GM23338 (cell line): ENCODE data around the gene PDE2A. TPM values are rescaled to one million over a fixed set of nuclear protein-coding genes. Genes with fewer than 3 reads are reported as not detected.

Experiments used
- ATAC-seq: fragments of 200-7000 bp; cut with Tn5 transposase; 3 replicates; pipeline ENCODE4 v1.9.1; 2020
- DNase-seq: peaks from one replicate; pipeline ENCODE4 v3.0.0-alpha.2; 2015; ENCODE audit warnings: low spot score
- H2AFZ ChIP-seq: fragments of 200-600 bp; sonication (generic); 2 replicates; pipeline ENCODE4 v1.8.0; 2016; ENCODE audit warnings: antibody characterized with exemption, mild to moderate bottlenecking, moderate library complexity
- H3F3A ChIP-seq: fragments of 200-600 bp; sonication (generic); replicated peaks from 2 replicates; pipeline ENCODE4 v1.8.0; 2017; ENCODE audit warnings: antibody characterized with exemption, mixed run types, low read depth
- H3K27ac ChIP-seq: fragments of 200-600 bp; sonication (generic); 2 replicates; pipeline ENCODE4 v1.6.1; 2016; ENCODE audit warnings: low read depth
- H3K27me3 ChIP-seq: fragments of 200-600 bp; sonication (generic); 2 replicates; pipeline ENCODE4 v1.8.0; 2016; ENCODE audit warnings: mild to moderate bottlenecking, mixed run types, moderate library complexity; ENCODE audit not compliant: insufficient read depth
- H3K36me3 ChIP-seq: fragments of 200-600 bp; sonication (generic); 2 replicates; pipeline ENCODE4 v1.8.0; 2016; ENCODE audit warnings: mild to moderate bottlenecking; ENCODE audit not compliant: insufficient read depth
- H3K4me1 ChIP-seq: fragments of 200-600 bp; sonication (generic); 2 replicates; pipeline ENCODE4 v1.8.0; 2016; ENCODE audit warnings: mild to moderate bottlenecking, moderate library complexity; ENCODE audit not compliant: insufficient read depth
- H3K4me2 ChIP-seq: fragments of 200-600 bp; sonication (generic); 2 replicates; pipeline ENCODE4 v1.7.1; 2017; ENCODE audit warnings: mixed run types
- H3K4me3 ChIP-seq: fragments of 200-600 bp; sonication (generic); 2 replicates; pipeline ENCODE4 v1.6.1; 2016; ENCODE audit warnings: mixed run types
- H3K79me2 ChIP-seq: fragments of 200-600 bp; sonication (generic); replicated peaks from 2 replicates; pipeline ENCODE4 v1.8.0; 2017; ENCODE audit warnings: mild to moderate bottlenecking; ENCODE audit not compliant: insufficient read depth
- H3K9me2 ChIP-seq: fragments of 200-600 bp; sonication (generic); 2 replicates; pipeline ENCODE4 v1.8.0; 2017; ENCODE audit not compliant: insufficient read depth
- H4K20me1 ChIP-seq: fragments of 200-600 bp; sonication (generic); replicated peaks from 2 replicates; pipeline ENCODE4 v1.8.0; 2017; ENCODE audit warnings: mild to moderate bottlenecking; ENCODE audit not compliant: insufficient read depth
- H3K27ac Mint-ChIP-seq: 2 replicates; pipeline ENCODE4 v1.8.0; 2020; ENCODE audit warnings: inconsistent platforms, mild to moderate bottlenecking, moderate library complexity, mixed read lengths
- H3K27me3 Mint-ChIP-seq: 3 replicates; pipeline ENCODE4 v1.8.0; 2022; ENCODE audit warnings: low read depth, mild to moderate bottlenecking, moderate library complexity, mixed read lengths, inconsistent platforms; ENCODE audit not compliant: insufficient read depth, poor library complexity
- H3K36me3 Mint-ChIP-seq: 3 replicates; pipeline ENCODE4 v1.8.0; 2021; ENCODE audit warnings: low read depth, mild to moderate bottlenecking, inconsistent platforms, moderate library complexity, mixed read lengths
- H3K4me1 Mint-ChIP-seq: 3 replicates; pipeline ENCODE4 v1.8.0; 2020; ENCODE audit warnings: mild to moderate bottlenecking, inconsistent platforms, mixed read lengths
- H3K4me3 Mint-ChIP-seq: 3 replicates; pipeline ENCODE4 v1.8.0; 2021; ENCODE audit warnings: moderate library complexity, mild to moderate bottlenecking, inconsistent platforms, mixed read lengths
- H3K9me3 Mint-ChIP-seq: 3 replicates; pipeline ENCODE4 v1.8.0; 2020; ENCODE audit warnings: moderate library complexity, mild to moderate bottlenecking, inconsistent platforms, mixed read lengths
- CTCF ChIP-seq, 2 experiments: fragments of 200-600 bp in 1 of 2; sonication (generic) in 1 of 2; conservative IDR thresholded peaks; 2 replicates each; pipeline versions ENCODE4 v1.5.1 to v1.6.1; 2016 to 2017; ENCODE audit warnings: antibody characterized with exemption in 2 of 2, low read depth in 2 of 2, mild to moderate bottlenecking in 2 of 2, moderate library complexity in 1 of 2
- ETS1 ChIP-seq: IDR thresholded peaks from 2 replicates; pipeline ENCODE4 v1.6.1; 2016; ENCODE audit warnings: antibody characterized with exemption
- EZH2 ChIP-seq: fragments of 200-600 bp; sonication (generic); IDR thresholded peaks from one replicate; pipeline ENCODE4 v1.8.0; 2017; ENCODE audit warnings: antibody characterized with exemption, mild to moderate bottlenecking, low read depth; ENCODE audit not compliant: unreplicated experiment
- NANOG ChIP-seq: IDR thresholded peaks from 2 replicates; pipeline ENCODE4 v1.6.1; 2016; ENCODE audit warnings: antibody characterized with exemption, borderline replicate concordance
- ZNF331 ChIP-seq: fragments of 250-450 bp; sonication (Bioruptor Pico); IDR thresholded peaks from 2 replicates; pipeline ENCODE4 v1.5.0; 2020; ENCODE audit warnings: low read depth, mild to moderate bottlenecking, moderate library complexity
- ZNF462 ChIP-seq: fragments of 250-450 bp; sonication (Bioruptor Pico); IDR thresholded peaks from 2 replicates; pipeline ENCODE4 v1.5.0; 2020; ENCODE audit warnings: mild to moderate bottlenecking, moderate library complexity
- polyA plus RNA-seq: library from polyadenylated mRNA; unstranded; fragments of >200 nt; fragmentation: Nextera tagmentation; extraction: Ambion mirVana; gene quantifications from 2 replicates; pipeline ENCODE4 v1.2.1, GENCODE V29; 2016
- total RNA-seq: library from RNA; depleted of rRNA; stranded (reverse); fragments of >200 nt; shearing (Covaris generic); gene quantifications from 2 replicates; pipeline ENCODE4 v1.2.3, GENCODE V29; 2014

The PDE2A gene
- total and polyA plus RNA-seq, 2 experiments from 2014 or later, result 4.3 to 16.2 TPM

GRCh38 chr11:72584939-72585597, 89.2 kb downstream of the PDE2A start:
- 0 out of 2 replicates have a peak, but pooled peaks cover 4% of the 10 kb centered on the region for H3F3A ChIP-seq
- no peak for DNase-seq
- H3K79me2 ChIP-seq, result no peaks in the 10 kb centered on the region
- no peak overlapping the region for H3K27ac ChIP-seq
- no peak for TF ChIP-seq NANOG
- no peak for TF ChIP-seq ZNF331 (CRISPR knock-in tag)
- TF ChIP-seq ETS1, result no peak
- TF ChIP-seq CTCF (conservative IDR thresholded peaks at IDR 0.05; ENCODE audit: low read depth in 2 of 2), result no peak
- no peak for TF ChIP-seq EZH2
- TF ChIP-seq ZNF462, result no peak
- H2AFZ ChIP-seq, result peak overlapping the region; percentile 88
- peaks cover 52% of the 10 kb centered on the region for H3K27me3 ChIP-seq
- peak overlapping the region; percentile 65 for H3K4me3 ChIP-seq
- Mint-ChIP-seq H3K27ac (no peak overlapping the region), H3K4me1 (peaks cover 15% of the 10 kb centered on the region), H3K36me3 (no peaks in the 10 kb centered on the region; the same call in 2 of the 3 replicates), H3K27me3 (peaks cover 58% of the 10 kb centered on the region), H3K4me3 (peak overlapping the region; percentile 79), H3K9me3 (peaks cover 2% of the 10 kb centered on the region; the same call in 1 of the 3 replicates)
- H4K20me1 ChIP-seq, result no peaks in the 10 kb centered on the region
- H3K36me3 ChIP-seq, result no peaks in the 10 kb centered on the region
- 0 out of 2 replicates have a peak, but pooled peaks cover 5% of the 10 kb centered on the region for H3K9me2 ChIP-seq
- peaks cover 12% of the 10 kb centered on the region for H3K4me1 ChIP-seq
- peak overlapping the region; percentile 86 for H3K4me2 ChIP-seq
- ATAC-seq, result no peak
